NCI-H2029 (cell line): ENCODE data around the gene SMIM44.
"Not testable (repeated sequence)": the region's sequence is repeated elsewhere in the genome, so short reads cannot be mapped to it uniquely, and the experiment has no call there.

ENCODE experiments used
- DNase-seq: peaks from one replicate; lab custom pipeline; 2025; lab: John Stamatoyannopoulos, UW

The SMIM44 gene

DNA sequence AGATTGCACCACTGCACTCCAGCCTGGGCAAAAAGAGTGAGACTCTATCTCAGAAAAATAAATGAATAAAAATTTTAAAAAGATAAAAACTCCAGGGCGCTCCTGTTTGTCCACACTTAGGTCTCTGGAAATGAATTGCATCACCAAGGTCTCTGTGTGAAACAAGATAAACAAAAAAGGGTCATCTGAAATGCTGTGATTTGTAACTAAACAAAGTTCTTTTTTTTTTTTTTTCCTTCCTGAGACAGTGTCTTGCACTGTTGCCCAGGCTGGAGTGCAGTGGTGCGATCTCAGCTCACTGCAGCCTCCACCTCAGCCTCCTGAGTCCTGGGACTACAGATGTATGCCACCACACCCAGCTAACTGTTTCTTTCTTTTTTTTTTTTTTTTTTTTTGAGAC, 34.4 kb upstream of the SMIM44 start:
- no peak for DNase-seq

DNA sequence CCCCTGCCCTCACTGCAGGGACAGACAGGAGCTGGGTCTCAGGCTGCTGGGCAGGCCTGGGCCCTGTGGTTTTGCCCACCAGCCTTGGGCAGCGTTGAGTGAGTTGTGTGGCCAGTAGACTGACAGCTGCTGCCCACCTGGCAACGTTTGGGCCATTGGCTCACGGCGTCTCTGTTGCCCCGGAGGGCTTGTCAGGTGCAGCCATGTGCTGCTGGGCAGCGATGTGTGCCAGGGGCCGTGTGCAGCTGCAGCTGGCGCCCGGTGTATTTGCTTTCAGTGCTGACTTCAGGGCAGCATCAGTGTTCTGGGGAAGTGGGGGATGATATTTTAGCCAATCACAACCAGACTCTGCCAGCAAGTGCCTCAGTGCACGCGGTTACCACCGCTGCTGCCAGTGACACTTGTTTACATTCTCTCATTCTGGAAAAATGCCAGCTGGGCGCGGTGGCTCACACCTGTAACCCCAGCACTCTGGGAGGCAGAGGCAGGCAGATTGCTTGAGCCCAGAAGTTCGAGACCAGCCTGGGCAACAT, 33.5 kb upstream of the SMIM44 start:
- peak; percentile 98 for DNase-seq

DNA sequence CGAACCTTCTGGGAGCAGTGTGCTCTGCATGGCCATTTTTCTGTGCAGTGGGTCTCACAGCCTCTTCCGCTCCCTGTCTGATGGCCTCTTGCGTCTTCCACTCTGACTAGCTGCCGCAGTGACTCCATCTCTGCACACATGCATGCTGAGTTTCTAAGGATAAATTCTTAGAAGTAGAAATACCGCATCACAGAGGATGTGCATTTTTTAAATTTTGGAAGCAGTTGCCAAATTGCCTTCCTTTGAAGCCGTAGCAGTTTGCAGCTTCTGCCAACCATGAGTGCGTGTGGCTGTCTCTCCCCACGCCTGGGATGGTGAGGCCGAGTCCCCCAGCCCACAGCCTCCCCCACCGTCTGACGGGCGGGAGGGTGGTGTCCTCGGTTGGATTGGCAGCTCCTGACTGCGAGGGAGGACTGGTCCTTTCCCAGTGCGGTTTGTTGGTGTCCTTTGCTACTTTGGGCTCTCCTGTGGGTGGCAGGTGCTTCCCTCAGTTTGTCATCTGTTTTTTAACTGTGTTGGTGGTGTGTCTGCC, 32.7 kb upstream of the SMIM44 start:
- no peak for DNase-seq

DNA sequence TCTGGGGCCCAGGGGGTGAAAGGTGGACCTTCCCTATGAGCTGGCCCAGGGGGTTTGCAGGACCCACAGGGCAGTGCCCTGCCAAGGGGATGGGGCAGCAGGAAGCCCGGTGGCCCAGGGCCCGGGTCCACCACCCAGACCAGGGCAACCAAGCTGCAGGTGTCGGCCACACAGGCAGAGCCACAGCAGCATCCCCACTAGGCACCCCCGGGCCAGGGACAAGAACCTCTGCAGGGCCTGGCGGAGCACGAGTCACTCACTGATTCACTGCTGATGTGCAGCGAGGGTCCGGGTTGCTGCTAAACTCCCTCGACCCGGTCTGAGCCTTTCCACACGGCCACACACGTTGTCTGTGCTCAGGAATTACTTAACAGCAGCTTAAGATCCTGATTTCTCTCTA, 31.7 kb upstream of the SMIM44 start:
- no peak for DNase-seq

DNA sequence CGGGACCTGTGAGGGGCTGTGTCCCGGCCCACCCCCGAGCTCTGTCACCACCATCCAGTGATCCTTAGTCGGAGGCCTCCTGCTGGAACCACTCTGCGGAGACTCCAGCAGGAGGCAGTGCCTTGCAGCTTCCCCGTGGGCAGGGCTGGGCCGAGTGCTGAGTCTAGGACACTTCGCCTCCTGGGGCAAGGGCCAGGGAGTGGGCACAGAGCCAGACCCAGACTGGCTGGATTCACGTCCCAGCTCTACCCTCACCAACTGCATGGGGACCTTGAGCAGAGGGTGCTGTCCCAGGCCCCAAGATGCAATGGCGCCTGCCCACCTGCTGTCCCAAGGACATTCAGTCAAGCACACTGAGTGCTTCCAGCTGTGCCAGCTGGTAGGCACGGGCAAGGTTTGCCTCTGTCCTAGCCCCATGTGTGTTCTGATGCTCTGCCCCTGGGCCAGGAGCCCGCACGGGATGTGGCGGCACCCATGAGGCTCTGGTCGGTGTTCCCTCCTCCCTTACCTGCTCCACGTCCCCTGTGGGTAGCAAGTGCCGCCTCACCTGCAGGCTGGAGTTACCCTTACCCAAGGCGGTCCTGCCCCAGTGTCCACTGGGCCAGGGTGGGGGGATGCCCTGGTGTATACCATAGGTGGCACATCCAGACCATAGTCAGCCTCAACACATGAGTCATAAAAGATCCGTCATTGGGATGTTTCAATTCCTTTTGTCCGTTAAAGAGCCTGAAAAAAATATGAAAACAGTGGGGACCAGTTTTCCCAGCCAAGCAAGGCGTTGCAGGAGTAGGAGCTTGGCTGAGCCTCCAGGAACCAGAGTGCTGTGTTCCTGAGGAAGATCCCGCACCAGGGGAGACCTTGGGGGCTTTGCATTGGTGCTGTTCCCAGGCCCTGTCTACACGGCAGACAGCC, 30.2 kb upstream of the SMIM44 start:
- DNase-seq, result no peak

DNA sequence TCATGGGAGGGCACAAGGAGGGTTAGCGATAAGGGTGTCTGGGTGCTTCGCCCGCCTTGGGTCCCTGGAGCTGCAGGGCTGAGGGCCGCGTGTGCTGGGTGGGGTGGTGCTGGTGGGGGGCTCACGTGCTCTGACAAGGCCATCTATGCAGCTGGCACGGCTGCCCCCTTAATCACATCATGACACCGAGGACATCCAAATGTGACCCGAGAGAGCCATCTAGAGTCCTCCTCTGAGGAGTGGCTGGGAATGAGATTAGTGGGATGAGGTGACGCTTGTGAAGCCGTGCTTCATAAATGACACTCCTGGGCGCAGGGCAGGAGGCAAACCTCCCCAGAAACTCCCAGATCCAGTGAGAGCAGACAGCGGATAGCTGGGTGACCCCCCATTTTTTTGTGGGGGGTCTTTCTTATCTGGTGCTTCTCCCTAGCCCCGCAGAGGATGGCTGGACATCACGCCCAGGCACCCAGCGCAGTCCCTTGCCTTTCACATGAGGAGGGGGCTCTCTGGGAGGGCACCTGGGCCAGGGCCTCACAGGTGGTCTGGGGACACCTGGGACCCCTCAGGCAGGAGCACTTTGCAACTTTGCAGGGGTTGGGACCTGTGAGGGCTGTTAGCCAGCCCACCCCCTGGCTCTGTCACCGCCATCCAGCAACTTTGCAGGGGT, 29.5 kb upstream of the SMIM44 start:
- no peak for DNase-seq

DNA sequence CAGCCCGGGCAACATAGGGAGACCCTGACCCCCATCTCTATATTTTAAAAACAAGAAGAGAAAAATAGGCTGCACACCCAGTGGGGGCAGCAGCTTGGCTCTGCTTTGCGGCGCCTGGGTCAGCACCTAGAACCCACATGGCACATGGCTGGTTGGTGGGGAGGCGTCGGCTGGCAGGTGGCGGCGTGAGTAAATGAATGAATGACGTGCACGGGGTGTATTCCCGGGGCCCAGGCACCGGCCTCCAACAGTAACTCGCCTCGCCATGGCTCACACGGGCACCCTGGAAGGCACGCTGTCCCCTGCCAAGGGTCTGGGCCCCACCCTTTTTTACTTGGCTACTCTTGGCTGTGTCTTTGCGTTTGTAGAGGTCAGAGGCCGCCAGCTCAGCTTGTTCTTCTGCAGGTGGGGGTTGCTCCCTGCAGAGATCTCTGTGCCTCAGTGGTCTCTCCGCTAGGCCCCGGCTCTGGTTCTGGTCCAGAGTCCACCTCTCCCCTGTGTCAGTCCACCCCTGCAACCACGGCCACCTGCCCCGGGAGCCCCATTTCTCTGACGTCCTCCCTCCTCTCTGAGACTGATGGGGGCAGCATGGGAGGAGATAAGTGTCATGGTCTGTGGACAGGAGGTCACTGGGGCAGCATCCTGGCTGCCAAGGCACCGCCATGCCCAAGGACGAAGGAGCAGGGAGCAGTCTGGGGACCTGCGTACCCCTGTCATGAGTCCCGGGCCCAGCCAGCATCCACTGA, 28.4 kb upstream of the SMIM44 start:
- DNase-seq, result no peak

DNA sequence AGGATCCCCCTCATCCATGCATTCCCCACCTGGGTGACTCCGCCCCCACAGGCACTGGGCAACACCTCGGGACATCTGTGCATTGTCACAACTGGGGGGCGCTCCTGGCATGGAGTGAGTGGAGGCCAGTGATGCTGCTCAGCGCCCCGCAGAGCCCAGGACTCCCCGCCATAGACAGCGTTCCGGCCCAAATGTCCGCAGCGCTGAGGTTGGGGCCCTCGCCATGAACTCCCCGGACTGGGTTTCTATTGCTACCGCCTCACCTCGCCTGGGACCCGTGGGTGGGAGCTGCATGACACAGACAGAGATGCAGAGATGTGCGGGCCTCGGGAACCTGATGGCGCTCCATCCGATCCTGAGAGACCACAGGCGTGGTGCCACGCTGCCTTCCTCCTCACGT, 27.5 kb upstream of the SMIM44 start:
- DNase-seq, result no peak

DNA sequence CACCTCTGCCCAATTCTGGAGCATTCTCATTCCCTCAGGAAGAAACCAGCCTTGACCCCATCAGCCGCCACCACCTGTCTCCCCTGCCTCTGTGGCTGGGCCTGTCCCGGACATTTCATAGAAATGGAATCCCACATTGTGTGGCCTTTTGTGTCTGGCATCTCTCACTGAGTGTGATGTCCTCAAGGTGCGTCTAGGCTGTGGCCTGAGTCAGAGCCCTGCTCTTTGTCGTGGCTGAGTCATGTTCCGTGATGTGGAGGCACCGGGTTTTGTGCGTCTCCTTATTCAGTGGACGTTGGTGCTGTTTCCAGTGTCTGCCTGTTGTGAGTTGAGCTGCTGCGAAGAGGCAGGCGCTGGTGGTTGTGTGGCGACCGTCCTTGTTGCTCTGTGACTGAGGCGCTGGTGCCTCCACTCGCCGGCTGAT, 26.3 kb upstream of the SMIM44 start:
- DNase-seq, result no peak

DNA sequence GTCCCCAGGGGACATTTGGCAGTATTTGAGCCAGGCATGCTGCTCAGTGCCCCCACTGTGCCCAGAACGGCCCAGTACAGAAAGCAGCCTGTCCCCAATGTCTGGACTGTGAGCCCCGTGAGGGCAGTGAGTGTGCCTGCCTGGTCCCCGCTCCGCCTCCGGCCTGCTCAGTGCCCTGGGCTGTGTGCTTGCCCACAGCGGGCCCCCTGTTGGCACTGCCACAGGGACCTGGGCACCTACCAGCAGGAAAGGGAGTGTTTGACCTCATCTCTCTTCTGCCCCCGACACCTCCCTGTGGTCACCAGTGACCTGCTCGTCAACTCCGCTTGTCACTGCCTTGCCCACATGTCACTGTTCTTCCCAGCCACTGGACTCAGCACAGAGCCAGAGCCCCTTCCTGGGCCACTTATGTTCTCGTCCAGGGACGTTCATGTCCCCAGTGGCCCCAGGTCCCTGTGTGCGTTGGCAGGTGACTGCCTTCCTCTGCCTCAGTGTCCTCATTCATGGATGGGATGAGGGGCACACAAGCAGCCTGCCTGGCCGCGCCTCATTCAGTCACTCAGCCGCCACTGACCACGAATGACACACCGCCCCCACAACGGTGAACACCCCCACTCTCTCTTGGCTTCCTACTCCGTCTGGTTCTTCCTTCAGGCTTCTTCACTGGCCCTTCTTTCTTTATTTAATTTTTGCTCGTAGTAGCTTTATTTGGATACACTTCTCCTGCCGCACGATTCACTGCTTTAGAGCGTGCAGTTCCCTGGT, 25.7 kb upstream of the SMIM44 start:
- no peak for DNase-seq

DNA sequence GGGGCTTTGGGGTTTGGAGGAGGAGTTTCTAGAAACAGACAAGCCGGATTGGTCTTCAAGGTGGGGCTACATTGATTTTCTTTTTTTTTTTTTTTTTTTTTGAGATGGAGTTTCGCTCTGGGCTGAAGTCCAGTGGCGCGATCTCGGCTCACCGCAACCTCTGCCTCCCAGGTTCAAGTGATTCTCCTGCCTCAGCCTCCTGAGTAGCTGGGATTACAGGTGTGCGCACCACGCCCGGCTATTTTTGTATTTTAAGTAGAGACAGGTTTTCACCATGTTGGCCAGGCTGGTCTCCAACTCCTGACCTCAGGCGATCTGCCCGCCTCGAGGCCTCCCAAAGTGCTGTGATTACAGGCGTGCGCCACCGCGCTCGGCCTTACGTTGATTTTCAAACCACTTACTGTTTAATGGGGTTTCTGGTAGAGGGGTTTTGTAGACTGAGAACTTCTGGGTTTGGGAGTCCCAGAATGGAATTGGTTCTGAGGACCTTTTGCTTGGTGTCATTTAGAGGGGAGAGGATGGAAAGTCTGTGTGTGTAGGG, 24.9 kb upstream of the SMIM44 start:
- DNase-seq, result not testable (repeated sequence)

DNA sequence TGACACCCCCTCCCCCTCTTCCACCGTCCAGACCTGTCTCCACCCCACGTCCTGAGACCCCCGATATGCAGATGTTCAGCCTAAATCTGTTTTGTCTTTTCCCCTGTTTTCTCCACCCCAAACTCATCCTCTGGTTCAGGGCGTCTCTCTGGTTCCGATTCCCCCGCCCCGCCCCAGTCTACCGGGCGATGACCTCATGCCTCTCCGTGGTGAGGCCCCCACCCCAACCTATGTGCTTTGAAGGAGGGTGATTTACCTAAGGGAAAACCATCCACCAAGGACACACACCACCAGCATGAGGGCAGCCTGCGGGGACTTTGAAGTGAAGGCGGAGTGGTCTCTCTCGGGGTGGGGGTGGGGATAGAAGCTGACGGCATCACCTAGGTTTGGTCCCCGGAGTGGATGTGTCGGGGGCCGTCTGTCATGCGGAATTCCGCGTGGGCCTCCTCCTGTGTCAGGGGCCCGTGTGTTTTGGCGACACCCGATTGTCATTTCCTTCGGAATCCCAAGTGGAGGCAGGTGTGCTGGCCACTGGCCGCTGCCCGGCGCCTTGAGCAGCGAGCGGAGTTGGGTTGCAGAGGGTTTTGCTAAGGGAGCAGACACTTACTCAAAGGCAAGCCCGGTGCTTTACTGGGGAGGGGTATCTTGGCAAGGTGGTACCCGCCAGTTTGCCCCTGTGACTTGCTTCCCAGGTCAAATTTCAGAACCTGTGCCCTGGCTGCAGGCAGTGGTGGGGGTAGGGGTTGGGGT, 24.3 kb upstream of the SMIM44 start:
- DNase-seq, result peak; percentile 39

DNA sequence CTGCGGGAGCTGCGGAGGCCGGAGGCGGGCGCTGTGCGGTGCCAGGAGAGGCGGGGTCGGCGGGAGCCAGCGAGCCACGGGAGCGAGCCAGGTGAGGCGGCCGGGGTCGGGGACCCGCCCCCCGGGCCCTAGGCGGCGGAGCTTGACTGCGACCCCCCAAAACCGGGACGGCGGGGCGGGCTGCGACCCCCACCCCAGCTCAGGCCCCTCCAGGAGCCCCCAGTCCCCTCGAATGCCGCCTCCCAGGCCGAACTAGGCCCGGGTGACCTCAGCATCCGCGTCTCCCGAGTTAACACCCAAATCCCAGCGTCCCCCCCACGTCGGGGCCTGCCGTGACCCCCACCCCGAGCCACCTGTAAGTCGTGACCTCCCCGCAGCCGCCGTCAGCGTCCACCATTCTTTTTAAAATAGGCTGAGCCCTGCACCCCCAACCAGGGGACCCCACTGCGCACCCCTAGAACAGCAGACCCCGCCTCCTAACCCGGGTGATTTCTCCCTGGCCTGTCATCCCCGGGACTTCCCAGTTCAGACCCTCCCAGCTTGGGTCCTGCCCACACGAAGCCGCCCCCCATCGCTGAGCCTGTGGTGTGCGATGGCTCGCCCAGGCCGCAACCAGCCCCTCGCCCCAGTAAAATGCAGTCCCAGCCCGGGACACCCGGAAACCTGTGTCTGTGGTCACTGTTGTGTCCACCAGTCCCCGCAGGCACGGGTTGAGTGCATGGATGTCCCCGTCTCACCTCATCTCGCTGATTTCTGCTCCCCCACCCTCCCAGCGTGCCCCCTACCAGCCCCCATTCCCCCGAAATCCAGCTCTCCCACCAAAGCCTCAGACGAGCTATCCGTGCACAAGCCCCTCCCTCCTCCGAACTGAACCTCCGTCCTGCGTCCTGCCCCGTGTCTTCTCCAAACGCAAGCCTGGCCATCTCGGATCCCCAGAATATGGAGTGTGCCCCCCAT, 23.4 kb upstream of the SMIM44 start:
- no peak for DNase-seq

DNA sequence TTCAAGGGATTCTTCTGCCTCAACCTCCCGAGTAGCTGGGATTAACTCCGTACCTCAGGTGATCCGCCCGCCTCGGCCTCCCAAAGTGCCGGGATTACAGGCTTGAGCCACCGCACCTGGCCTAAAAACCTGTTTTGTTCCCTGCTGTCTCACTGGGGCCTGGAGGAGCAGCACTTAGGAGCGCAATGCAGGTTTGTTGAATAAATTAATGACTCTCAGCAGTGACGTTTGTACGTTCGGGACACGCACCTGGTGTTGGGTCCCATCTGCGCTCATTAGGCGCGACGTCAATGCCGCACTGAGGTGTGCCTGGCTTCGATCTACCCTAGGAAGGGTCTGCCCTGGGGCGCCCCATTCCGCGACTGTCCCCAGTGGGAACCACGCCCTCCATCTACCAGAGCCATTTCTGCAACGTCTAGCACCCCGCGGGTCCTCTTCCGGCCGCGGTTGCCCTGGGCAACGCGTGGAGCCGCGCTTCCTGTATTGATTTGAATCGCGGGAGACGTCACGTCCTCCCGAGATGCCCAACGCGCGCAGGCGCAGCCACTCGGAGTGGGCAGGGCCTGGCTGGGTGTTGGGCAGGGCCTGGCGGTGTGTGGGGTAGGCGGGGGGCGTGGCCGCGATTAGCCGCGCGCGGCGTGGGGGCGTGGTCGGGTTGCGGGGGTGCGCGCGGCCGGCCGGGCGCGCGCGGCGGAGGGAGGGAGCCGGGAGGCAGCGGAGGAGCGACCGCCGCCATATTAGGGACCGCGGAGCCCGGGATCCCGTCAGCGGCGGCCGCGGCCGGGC, 22.6 kb upstream of the SMIM44 start, which contains the start of gene FZR1:
TSS of gene FZR1 (plus strand) at position 714 of the 786 bp plus-strand sequence. CDS start 16,679 bp downstream, outside the sequence.
- DNase-seq, result peak; percentile 98

DNA sequence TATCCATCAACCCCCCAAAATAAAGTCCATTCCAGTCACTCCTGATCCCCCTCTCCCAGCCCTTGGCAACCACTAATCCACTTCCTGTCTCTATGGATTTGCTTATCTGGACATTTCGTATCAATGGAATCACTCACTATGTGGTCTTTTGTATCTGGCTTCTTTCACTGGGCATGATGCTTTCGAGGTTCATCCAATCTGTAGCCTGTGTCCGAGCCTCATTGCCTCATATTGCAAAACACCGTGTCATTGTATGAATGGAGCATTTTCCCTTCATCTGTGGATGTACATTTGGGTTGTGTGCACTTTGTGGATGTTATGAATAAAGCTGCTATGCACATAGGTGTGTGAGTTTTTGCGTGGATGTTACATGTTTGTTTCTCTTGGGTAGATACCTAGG, 21.5 kb upstream of the SMIM44 start:
- no peak for DNase-seq

DNA sequence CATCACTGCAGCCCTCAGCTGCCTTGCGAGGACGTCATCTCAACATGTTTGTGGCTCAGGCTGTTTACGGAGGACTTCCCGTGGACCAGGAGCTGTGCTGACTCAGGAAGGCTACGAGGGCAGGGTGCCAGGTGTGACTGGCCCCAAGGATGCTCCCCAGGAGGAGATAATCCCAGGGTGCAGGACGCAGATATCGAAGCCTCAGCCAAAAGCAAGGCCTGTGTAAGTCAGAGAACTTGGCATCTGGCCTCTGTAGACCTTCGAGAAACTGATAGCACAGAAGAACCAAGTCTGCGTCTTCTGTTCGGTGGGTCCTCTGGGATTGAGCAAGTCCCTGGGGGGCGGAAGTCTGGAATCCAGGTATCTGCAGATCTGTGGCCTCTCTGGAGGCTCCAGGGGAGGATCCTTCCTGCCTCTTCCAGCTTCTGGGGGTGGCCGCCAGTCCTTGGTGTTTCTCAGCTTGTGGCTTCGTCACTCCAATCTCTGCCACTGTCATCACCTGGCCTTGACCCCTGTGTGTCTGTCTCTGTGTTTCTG, 19.9 kb upstream of the SMIM44 start:
- no peak for DNase-seq

DNA sequence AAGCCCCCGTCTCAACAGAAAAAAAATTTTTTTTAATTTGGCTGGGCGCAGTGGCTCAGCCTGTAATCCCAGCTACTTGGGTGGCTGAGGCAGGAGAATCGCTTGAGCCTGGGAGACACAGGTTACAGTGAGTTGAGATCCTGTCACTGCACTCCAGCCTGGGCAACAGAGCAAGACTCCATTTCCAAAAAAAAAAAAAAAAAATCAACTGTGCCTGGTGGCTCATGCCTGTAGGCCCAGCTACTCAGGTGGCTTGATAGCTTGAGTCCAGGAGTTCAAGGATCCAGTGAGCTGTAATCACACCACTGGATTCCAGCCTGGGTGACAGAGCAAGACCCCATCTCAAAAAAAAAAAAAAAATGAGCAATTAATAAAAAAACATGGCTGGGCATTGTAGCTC, 18.5 kb upstream of the SMIM44 start:
- no peak for DNase-seq
